GM21390 (cell line): ENCODE data around the gene PPFIA2.
A peak's percentile ranks its signal among the peaks of the same experiment; 100 is the strongest.

Experiments used
- ATAC-seq: cut with Tn5 transposase; IDR thresholded peaks from one replicate; pipeline ENCODE4 v1.9.1; 2021; ENCODE audit not compliant: unreplicated experiment

The PPFIA2 gene

DNA sequence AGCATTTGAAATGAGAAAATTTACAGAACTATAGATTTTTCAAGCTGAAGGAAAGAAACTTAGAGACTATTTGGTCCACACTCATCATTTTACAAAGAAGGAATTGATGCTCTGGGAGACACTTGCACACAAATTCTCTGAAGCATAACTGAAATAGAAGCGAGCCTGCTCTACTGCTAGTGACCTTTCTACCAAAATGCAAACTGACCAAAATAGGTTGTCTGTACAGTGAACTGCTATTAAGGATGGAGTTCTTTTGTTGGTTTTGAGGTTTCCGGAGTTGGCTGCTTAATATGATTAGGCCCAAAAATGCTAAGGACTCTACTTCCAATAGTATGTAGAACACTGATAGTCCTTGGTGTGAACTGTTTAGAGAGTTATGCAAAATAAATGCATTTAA, 194.9 kb downstream of the PPFIA2 start:
- ATAC-seq: no peak

DNA sequence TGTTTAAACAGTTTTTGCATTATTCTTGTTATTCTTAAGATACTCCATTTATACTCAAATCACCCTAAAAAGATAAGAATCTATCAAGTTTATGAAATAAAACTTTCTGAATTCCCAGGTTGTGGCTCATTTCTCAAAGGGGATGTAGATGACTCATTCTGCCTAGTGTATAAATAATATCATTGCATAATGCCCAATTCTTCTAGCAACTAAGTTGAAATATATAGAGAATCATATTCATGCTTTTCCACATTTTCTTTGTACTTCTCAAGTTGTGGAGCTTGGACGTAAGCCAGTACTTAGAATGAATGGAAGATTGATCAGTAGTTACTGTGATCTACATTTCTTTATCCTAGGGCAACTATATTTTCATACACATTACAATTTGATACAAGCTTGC, 201.1 kb downstream of the PPFIA2 start:
- no peak for ATAC-seq

DNA sequence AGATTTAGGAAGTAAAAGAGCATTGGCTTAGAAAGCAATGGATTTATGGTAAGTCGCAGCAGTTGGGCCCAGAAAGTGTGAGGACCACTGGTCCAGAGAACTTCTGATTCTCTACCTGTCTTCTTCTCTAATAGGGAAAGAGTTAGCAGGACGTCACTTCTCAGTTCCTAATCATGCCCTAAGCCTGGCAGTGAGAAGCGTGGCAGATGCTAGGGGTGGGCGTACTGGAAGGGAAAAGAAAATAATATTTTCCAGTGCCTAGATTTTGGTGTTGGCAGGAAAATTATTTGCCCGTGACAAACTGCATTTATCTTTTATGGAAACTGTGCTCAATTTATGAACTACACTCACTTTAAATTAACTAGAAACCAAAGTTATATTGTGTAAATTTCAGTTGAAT, 212.3 kb downstream of the PPFIA2 start:
- ATAC-seq: no peak

DNA sequence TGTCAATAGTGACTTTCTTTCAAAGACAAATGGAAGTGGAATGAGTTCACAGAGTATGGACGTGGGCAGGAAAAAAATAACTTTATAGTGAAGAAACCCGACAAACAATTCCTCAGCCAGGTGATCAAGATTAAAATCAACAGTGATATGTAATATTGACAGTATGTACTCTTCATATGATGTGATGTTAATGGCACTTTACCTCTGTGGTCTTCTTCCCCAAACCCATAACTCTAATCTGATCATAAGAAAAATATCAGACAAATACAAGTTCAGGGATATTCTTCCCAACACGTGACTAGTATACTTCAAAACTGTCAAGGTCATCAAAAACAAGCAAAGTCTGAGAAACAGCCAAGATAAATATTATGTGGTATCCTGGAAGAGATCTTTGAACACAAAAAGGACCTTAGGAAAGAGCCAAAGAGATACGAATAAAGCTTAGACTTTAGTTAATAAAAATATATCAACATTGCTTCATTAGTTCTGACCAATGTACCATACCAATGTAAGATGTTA, 215.5 kb downstream of the PPFIA2 start:
- ATAC-seq: no peak

DNA sequence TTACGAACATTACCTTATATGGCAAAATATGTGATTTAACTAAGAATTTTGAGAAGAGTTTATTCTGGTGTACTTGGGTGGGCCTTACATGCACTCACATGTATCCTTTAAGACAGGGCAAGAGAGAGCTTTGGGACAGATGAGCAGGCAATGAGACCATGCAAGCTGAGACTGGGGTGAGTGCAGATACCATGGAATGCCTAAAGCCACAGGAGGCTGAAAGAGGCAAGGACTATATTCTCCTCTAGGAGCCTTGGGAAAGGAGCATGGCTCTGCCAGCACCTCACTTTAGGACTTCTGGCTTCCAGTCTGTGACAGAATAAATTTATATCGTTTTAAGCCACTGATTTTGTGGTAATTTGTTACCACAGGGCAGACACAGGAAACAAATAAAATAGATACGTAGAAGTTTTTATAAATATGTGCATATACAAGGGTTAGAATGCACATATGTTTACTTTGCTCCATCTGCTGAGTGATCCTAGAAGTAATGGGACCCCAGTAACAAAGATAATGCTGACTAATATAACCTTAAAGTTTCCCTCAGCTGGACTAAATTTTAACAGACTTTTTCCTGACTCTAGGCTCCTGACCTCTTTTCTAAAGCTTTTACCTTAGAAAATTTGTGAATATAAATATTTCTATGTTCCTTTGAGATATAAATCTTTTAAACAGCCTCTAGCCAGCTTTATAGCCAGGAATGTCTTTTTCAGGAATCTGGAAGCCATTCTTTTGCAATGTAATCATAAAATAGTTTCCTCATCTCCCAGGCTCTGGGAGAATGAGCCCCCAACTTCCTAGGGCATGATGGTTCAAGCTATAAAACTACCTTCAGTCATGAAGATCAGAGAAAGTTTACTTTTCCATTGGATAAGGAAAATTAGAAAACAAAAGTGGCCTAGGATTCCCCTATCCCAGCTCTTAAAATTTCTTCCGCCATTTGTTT, 216.8 kb downstream of the PPFIA2 start:
- no peak for ATAC-seq

DNA sequence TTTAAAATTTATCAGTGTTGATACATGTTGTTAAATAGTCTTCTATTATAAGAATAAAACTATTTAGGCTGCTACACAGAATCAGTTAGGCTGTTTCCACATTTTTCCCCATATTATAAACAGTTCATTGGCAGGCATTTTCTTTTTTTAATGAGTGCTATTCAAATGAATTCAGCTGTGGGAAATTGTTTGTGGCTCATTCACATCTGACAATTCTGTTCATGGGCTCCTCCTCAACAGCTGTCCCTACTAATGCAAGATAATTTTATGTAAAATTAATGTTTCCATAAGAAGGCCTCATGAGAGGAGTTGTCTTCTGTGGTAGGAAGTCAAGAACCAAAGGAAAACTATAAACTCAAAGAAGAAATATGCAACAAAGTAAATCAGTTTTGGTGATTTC, 218.0 kb downstream of the PPFIA2 start:
- ATAC-seq: no peak

DNA sequence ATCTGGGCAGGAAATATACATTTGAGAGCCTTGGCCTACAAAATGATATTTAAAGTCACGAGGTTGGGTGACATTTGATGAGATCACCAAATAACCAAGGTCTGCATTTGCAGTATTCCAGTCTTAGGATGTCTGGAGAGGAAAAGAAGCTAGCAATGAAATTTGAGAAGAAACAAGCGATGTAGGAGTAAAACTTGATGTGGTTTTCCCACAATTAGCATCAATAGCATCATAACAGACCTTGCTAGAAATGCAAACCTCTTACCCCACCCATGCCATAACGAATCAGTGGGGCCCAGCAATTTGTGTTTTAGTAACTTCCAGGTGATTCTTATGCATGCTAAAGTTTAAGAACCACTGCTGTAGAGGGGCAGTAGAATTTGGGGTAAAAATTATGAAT, 219.9 kb downstream of the PPFIA2 start:
- ATAC-seq: no peak

DNA sequence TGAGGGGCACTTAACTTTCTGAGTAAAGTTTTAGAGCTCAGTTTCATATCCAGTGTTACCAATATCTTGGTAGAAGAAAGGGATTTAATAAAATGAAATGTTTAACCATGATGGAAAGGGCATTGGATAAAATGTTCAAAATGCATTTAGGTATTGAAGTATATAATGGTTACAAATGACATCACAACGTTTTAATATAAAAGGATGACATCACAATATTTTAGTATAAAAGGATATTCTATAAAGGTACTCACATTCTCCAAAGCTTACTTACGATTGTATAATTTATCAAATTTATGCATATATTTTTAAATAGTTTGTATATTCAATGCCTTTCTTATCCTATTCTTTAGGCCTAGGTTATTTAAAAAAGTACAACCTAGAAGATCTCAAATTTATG, 226.1 kb downstream of the PPFIA2 start:
- no peak for ATAC-seq

DNA sequence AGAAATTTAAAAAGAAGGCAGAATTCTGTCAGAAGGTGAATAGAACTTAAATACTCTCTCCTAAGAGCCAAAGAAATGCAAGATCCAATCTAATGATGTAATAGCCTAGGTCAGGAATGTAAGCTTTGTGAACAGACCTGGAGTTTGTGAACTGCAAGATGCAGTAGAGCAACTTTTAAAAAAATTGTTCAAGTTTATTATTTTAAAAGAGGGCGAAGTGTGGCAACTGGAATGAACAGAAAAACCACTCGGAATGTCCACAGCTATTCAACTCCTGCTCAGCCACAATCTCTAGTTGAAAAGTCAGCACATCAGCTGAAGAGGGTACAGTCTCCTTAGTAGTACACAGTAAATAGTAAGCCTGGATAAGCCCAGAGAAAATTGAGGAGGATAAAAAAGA, 228.8 kb downstream of the PPFIA2 start:
- ATAC-seq: no peak

DNA sequence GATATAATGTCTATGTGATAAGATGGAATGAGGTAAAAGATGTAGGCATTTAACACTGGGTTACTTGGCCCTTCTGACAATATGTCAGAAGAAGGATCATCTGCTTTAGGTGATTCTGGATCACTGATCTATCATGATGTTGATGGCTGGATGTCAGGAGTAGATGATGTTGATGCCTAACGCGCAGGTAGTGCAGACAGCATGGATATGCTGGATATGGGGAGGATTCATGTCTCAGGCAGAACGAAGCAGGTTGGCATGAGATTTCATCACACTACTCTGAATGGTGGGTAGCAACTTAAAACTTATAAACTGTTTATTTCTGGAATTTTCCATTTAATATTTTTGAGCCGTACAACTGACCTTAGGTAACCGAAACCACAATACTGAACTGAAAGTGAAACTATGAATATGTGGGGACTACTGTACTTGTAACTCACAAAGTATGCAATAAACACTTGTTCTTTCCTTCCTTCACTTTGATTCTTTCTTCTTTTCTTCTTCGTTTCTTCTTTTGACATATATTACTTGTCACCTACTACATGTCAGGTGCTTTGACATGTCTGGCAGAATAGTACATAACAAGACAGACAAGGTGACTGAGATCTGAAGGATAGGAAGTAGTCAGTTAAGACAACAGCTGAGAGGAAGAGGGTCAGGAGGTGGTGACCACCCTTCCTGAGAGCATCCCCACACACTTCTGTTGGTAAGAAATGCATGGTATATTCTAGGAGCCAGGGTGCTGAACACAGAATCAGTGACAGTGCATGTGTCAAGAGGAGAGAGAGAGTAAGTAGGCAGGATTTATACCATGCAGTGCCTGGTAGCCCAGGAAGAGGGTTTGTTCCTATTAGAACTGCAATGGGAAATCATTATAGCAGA, 238.8 kb downstream of the PPFIA2 start:
- peak; percentile 67 for ATAC-seq

DNA sequence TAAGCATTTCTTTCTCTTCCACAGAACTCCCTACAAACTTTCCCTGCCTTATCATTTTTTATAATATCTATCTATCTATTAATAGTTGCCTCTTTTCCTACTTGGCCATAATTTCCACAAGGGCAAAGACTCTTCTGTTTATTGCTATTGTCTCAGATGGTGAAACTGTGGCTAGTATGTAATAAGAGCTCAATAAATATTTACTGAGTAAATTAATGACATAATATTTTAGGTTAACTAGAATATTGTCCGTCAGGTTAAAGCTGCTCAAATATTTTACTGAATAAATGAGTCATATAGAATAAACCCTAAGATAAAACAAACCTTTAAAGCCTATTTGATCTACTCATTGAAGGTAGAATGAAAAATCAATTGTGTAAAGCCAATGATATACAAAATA, 240.5 kb downstream of the PPFIA2 start:
- no peak for ATAC-seq

DNA sequence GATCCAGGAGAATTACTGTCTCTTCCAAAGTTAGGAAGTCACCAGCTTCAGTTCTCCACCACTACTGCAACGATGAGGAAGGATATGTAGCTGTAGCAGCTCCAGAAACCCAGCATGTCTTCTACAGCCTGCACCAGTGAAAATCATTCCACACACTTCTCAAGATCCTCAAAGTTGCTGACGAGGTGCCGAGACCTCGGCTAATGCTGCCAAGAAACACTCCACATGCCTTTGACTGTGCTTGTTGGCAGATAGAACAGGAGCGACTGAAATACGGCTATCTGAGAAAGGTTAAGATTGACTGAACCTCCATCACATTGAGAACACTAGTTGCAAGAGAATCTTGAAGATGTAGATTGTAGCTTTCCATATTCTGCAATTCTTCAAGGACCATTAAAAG, 241.9 kb downstream of the PPFIA2 start:
- no peak for ATAC-seq

DNA sequence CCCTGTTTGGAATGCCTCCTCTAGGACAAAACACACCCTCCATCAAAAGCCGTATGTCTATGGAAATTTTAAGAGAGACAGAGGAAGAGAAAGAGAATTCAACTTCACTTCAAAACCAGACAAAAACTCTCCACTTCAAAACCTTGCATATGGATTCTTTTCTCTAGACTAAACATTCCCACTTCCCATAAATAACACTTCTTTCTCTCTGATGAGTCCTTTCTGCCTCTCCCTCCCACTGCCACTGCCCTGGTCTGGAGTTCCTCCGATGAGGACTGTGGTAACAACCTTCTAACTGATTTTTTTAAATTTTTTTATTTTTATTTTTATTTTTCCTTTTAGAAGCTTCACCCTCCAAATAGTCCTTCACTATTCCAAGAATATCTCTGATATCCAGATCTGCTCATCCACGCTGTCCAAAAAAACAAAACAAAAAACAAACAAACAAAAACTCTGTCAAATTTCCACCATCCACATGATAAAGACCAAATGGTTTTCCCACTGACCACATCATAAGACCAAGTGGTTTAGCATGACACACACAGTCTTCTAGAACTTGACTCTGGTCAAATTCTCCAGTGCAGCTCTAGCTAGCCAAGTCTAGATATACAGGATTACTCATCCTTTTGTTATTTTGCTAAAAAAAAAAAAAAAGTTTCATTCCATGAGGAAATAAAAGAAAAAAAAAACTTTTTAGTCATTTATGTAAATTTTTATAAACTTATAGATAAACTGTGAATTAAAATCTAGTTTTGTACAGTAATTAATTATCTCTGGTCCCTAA, 256.0 kb downstream of the PPFIA2 start:
- ATAC-seq: no peak

DNA sequence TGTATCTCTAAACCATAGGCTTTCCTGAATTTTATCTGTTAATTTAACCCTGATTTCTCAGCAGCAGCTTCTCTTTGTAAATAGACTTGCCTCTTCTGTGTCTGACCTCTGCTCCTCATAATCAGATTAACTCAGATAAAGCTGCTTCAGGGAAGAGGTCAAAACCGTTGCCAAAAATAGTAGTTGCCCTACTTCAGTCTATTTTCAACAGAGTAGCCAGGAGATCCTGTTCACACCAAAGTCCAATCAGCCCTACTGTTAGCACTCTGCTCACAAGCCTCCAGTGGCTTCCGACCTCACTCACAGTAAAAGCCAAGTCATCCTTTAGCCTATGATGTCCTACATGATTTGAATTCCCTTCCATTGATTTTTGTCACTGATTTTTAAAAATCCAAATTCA, 258.4 kb downstream of the PPFIA2 start:
- ATAC-seq: no peak

DNA sequence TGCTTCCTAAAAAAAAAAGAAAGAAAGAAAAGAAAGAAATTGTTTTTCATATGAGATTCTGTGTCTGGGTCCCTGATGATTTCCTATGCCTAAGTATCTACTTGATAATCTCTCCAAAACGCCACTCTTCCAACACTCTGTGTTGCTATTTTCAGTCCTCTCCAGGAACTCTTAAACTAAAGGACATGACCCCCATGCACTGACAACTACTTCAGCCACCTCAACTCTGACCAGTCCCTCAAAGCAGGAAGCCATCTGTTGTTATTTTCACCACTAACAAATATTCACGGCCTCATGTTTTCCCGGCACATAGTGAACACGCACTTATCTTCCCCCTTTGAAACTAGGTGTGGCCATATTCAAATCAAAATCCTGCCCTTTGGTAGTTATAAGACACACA, 259.3 kb downstream of the PPFIA2 start:
- no peak for ATAC-seq

DNA sequence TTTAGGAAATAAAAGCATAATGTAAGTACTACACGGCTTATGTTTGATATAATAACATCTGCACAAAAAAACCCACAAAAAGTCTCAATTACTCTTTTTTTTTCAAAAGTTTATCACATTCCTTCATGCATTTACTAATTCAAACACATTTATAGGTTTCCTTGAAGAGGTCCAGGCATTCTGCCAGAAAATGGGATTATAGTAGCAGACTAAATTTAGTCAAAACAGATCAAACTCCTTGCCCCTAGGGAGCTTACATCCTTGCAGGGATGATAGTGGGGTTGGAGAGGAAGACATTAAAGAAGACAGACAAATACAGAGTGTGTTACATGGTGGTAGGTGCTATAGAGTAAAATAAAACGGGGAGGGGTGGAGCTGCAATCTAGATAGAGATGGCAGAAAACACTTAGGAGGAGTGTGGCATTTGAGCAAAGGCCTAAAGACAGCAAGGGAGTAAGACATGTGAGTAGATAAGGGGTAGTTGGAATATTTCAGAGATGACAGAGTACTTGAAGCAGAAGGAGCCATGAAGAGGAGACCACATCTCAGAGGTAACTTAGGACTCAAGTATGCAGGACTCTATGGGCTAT, 266.9 kb downstream of the PPFIA2 start:
- no peak for ATAC-seq

DNA sequence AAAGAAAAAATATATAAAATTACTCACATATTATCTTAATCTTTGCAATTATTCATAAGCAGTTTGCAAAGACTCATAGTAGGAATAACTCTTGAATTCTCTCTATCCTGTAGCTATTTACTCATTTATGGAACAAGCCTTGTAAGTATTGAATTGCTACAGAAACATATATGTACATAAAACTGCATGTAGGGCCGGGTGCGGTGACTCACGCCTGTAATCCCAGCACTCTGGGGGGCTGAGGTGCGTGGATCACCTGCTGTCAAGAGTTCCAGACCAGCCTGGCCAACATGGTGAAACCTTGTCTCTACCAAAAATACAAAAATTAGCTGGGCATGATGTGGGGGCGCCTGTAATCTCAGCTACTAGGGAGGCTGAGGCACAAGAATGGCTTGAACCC, 286.2 kb downstream of the PPFIA2 start:
- no peak for ATAC-seq

DNA sequence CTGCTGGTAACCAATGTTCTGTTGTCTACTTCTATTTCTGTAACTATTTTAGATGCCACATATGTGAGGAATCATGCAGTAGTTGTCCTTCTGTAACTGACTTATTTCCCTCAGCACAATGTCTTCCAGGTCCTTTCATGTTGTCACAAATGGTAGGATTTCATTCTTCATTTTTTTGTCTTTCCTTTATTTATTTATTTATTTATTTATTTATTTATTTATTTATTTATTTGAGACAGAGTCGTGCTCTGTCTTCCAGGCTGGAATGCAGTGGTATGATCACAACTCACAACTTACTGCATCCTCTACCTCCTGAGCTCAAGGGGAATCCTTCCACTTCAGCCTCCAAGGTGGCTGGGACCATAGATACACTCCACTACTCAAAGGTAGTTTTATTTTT, 288.2 kb downstream of the PPFIA2 start:
- ATAC-seq: no peak

DNA sequence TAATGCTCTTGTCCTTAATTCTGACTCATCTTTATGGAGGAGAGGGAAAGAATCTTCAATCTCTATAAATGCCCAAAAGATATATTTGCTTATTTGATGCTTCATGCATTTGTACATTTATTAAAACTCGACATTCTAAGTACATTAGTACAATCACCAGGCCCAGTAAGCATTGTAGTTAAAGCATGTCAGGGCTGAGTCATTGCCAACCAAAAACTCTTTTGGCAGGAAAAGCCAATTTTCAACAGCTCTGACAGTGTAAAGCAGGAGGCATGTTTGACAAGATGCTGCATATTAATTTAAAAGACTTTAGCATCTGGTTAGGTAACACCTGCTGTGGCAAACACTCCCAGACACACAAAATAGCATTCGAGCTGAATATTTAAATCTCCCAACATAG, 290.9 kb downstream of the PPFIA2 start:
- no peak for ATAC-seq

DNA sequence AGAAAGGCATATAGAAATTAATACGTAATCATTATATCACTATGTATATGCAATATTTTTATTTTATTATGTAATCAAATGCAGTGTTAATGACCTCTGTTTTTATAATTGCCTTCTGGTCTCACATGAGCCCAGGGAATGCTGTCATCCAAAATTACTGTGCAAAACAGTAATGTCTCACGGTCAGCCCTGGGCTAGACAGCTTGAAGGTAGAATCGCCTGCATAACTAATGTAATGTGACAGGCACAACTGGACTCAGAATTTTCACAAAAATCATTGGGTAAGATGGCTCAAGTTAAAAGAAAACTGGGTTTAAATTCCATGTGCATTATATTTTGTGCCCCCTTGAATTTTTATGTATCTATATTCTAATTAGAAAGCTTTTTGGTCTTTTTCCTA, 293.3 kb downstream of the PPFIA2 start:
- no peak for ATAC-seq

DNA sequence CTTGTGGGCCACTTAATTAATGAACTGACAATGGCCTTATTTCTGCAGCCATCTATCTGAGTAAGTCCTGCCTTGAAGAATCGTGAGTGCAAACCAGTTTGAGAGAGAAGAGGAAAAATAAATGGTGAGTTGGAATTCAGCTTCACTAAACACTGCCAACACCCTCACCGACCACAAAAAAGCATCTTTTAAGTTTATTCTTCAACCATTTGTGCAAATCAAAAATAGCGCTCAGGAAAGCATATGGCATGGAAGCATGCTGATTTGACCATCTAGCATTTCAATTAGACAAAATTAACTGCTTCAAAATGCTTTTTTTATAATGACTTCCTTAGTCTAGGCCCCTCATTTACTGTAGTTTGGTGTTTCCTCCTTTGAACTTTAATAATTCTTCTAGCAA, 294.0 kb downstream of the PPFIA2 start:
- ATAC-seq: no peak
